OCI-LY3 (cell line): ENCODE measurements around the gene EGFL7.

Experiments
- H2AFZ ChIP-seq: fragments of 200-600, 300-600 bp; shearing (Covaris generic); 2 replicates; pipeline ENCODE4 v1.6.0; 2014; ENCODE audit warnings: antibody characterized with exemption, low read depth, low read length
- H3K27ac ChIP-seq: fragments of 200-600, 300-600 bp; sonication (generic); 2 replicates; pipeline ENCODE4 v1.5.1; 2014; ENCODE audit warnings: mild to moderate bottlenecking, low read length, moderate library complexity, mixed read lengths
- H3K27me3 ChIP-seq: fragments of 200-600, 300-600 bp; sonication (generic); 2 replicates; pipeline ENCODE4 v1.6.1; 2014; ENCODE audit warnings: low read depth, low read length, mixed read lengths
- H3K36me3 ChIP-seq: fragments of 200-600, 300-600 bp; sonication (generic); replicated peaks from 2 replicates; pipeline ENCODE3; 2014; ENCODE audit warnings: low read depth, low read length, mixed read lengths
- H3K4me1 ChIP-seq: fragments of 300-600, 200-600 bp; sonication (generic); 2 replicates; pipeline ENCODE4 v1.6.1; 2014; ENCODE audit warnings: low read length, mixed read lengths
- H3K4me2 ChIP-seq: fragments of 200-600, 300-600 bp; sonication (generic); 2 replicates; pipeline ENCODE4 v1.6.1; 2014; ENCODE audit warnings: low read length, mixed read lengths
- H3K4me3 ChIP-seq: fragments of 300-600, 200-600 bp; sonication (generic); 2 replicates; pipeline ENCODE4 v1.5.1; 2014; ENCODE audit warnings: antibody characterized with exemption, mild to moderate bottlenecking, low read length, moderate library complexity
- H3K79me2 ChIP-seq: fragments of 300-600, 200-600 bp; shearing (Covaris generic); 2 replicates; pipeline ENCODE4 v1.6.1; 2014; ENCODE audit warnings: mild to moderate bottlenecking, low read length, mixed read lengths
- H3K9ac ChIP-seq: fragments of 300-600, 200-600 bp; shearing (Covaris generic); 2 replicates; pipeline ENCODE4 v1.6.0; 2014; ENCODE audit warnings: mild to moderate bottlenecking, low read length, moderate library complexity
- H3K9me3 ChIP-seq: fragments of 200-600, 300-600 bp; shearing (Covaris generic); 2 replicates; pipeline ENCODE4 v1.6.1; 2014; ENCODE audit warnings: low read length, mixed read lengths; ENCODE audit not compliant: insufficient read depth
- H4K20me1 ChIP-seq: fragments of 200-600, 300-600 bp; sonication (generic); 2 replicates; pipeline ENCODE4 v1.6.1; 2016; ENCODE audit warnings: low read length, mixed read lengths; ENCODE audit not compliant: insufficient read depth
- CTCF ChIP-seq: fragments of 200-600, 300-600 bp; sonication (generic); IDR thresholded peaks from 2 replicates; pipeline ENCODE4 v1.5.1; 2014; ENCODE audit warnings: antibody characterized with exemption, low read length, low read depth
- EZH2phosphoT487 ChIP-seq: fragments of 200-600 bp; shearing (Covaris generic); IDR thresholded peaks from 2 replicates; pipeline ENCODE4 v1.6.1; 2018; ENCODE audit warnings: antibody characterized with exemption, mixed run types, low read depth

The EGFL7 gene

GRCh38 chr9:136683755-136684154, 21.0 kb downstream of the EGFL7 start:
- Histone ChIP-seq H3K9ac (no peak overlapping the region), H3K4me2 (no peak overlapping the region), H3K79me2 (peaks cover 12% of the 10 kb centered on the region; the same call in 1 of the 2 replicates), H3K4me1 (peaks cover 11% of the 10 kb centered on the region), H3K4me3 (no peak overlapping the region), H4K20me1 (peaks cover 38% of the 10 kb centered on the region), H3K27ac (no peak overlapping the region), H3K27me3 (no peaks in the 10 kb centered on the region), H3K36me3 (no peaks in the 10 kb centered on the region), H2AFZ (no peak overlapping the region), H3K9me3 (no peaks in the 10 kb centered on the region)
- TF ChIP-seq CTCF (no peak), EZH2phosphoT487 (no peak)

- Histone ChIP-seq H3K4me1 (peaks cover 17% of the 10 kb centered on the region), H3K4me3 (no peak overlapping the region), H4K20me1 (peaks cover 33% of the 10 kb centered on the region), H3K4me2 (no peak overlapping the region), H3K27ac (no peak overlapping the region), H3K36me3 (no peaks in the 10 kb centered on the region), H2AFZ (no peak overlapping the region), H3K9ac (no peak overlapping the region), H3K27me3 (no peaks in the 10 kb centered on the region), H3K79me2 (peaks cover 12% of the 10 kb centered on the region; the same call in 1 of the 2 replicates), H3K9me3 (no peaks in the 10 kb centered on the region)
- no peak for TF ChIP-seq CTCF
- TF ChIP-seq EZH2phosphoT487, result no peak
Measured at GRCh38 chr9:136684339-136684738, 21.6 kb downstream of the EGFL7 start.

- Histone ChIP-seq H3K27me3 (no peaks in the 10 kb centered on the region), H4K20me1 (peaks cover 33% of the 10 kb centered on the region), H3K9me3 (no peaks in the 10 kb centered on the region), H3K4me3 (no peak overlapping the region), H2AFZ (no peak overlapping the region), H3K9ac (no peak overlapping the region), H3K4me1 (peaks cover 18% of the 10 kb centered on the region), H3K4me2 (no peak overlapping the region), H3K36me3 (no peaks in the 10 kb centered on the region), H3K79me2 (peaks cover 12% of the 10 kb centered on the region; the same call in 1 of the 2 replicates), H3K27ac (no peak overlapping the region)
- TF ChIP-seq CTCF, result no peak
- TF ChIP-seq EZH2phosphoT487, result no peak
Measured at GRCh38 chr9:136684799-136685198, 22.1 kb downstream of the EGFL7 start.

- Histone ChIP-seq H3K27ac (no peak overlapping the region), H3K9ac (no peak overlapping the region), H3K27me3 (no peaks in the 10 kb centered on the region), H3K79me2 (peaks cover 12% of the 10 kb centered on the region; the same call in 1 of the 2 replicates), H3K4me1 (peaks cover 18% of the 10 kb centered on the region), H3K9me3 (no peaks in the 10 kb centered on the region), H3K36me3 (no peaks in the 10 kb centered on the region), H2AFZ (no peak overlapping the region), H3K4me2 (no peak overlapping the region), H4K20me1 (peaks cover 33% of the 10 kb centered on the region), H3K4me3 (no peak overlapping the region)
- TF ChIP-seq CTCF (no peak), EZH2phosphoT487 (no peak)
Measured at GRCh38 chr9:136685216-136685615, 22.5 kb downstream of the EGFL7 start.
